ENCODE data around the gene RBKS.

Gene RBKS

DNA sequence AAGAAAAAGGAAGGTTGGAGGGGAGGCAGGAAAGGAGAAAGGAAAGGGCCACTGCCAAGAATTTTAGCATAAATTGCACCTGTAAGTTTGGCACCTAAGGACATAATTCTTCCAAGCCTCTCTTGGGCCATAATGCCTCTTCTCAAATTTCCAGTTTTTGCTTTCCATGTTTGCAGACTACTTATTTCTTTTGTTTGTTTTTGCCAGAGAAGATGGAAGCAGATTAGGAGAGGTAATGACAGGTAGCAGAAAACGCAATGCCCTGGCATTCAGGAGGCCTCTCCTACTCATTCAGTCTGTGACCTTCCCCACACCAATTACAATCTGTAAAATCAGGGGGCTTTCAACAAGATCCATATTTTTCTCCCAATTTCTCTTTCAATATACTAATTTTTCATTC is 61.9 kb downstream of the RBKS start:
- no peak for DNase-seq

DNA sequence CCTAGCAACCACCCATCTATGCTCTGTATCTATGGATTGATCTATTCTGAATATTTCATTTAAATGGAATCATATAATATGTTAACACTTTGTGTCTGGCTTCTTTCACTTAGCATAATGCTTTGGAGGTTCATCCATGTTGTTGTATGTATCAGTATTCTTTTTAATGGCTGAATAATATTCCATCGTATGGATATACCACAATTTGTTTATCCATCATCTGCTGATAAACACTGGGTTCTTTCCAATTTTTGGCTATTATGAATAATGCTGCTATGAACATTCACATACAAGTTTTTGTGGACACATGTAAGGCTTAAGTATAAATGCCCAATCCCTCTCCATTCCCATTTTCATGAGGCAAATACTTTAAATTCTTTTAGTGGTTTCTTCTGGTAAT is 65.8 kb downstream of the RBKS start:
- no peak for DNase-seq

DNA sequence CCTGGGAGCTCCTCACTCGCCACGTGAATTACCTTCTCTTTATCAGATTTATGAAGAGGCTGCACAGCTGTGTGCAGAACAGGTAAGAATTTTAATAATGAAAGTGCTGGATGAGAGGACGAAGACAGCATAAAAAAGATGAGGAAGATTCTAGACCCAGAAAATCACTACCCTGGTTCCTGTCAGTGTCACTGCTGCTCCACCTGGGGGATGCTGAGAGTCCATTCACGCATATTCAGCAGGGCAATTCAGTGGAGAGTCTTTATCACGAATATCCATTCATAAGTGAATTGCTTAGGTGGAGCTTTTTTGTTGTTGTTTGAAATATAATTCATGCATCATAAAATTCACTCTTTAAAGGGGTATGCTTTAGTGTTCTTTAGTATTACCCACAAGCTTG is 66.6 kb downstream of the RBKS start:
- no peak for DNase-seq

DNA sequence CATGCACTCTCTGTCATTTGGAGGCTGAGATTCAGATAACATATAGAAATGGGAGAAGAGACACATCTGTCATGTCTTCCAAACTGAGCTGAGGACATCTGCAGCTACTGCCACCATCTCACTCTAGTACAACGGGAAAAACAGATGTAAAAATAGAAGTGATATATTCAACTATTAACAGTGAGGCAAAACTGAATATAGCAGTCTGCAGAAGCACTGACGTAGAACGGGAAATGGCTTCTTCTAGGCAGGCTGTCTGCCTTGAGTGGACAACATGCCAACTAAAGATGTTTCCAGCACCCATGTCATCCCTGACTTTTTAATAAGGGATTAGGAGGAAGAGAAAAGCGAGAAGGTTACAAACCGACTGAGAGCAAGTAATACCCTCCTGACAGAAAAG is 67.1 kb downstream of the RBKS start:
- DNase-seq = no peak

DNA sequence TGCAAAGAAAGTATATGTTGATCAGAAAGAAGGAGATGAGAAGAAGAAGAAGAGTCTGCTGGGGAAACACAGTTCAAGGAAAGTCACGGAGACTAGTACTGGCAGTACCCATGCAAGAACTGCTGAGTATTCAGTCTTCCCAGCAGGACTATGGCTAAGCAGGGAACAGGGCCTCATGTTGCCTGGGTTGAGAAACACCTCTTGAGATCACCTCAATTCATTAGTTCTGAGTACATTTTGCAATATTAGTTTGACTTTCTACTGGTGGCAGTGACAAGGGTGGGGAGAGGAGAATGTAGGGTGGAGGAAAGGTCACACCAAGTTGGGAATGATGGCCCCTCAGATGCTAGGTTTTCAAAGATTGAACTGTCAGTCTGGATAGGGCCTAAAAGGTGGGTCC is 68.1 kb downstream of the RBKS start:
- DNase-seq = no peak

DNA sequence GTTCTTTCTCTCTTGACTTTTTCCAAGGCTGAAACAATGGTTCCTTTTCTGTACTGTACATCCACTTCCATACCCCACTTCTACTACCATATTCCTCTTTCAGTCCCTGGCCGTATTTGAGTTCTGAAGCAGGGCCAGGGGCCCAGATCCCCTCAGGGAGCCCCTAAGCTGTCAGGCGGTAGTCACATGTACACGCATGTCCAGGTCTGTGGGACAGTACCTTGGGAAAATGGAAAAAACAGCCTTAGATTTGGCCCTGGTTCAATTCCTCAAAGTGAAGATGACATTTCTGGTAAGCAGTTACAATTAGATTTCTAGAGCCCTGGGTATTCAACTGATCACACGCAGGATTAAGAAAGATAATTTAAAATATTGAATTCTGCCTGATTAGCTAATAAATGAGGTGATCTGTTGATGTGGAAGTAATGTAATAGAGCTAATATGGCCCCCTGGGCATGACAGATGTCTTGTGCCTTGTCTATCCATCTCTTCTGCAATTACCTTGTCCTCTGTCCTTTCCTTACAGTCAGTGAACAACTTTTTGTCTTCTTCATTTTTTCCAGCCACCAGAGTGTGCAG is 74.2 kb downstream of the RBKS start:
- no peak for DNase-seq

DNA sequence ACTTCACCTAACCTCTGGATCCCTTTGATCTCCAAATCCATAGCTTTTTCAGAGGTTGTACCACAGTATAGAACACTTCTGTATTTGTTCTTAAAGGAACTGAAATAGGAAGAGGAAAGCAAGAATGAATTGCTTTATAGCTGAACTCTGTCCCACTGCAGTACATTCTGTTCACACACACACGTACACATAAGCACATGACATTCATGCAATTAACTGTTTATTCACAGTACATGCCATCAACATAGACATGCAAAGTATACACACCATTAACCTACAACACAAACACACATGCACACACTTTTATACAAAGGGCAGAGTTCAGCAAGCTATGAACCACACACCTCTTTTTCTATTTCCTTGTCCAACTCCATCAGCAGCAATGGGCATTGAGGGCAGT is 75.4 kb downstream of the RBKS start:
- DNase-seq = no peak

DNA sequence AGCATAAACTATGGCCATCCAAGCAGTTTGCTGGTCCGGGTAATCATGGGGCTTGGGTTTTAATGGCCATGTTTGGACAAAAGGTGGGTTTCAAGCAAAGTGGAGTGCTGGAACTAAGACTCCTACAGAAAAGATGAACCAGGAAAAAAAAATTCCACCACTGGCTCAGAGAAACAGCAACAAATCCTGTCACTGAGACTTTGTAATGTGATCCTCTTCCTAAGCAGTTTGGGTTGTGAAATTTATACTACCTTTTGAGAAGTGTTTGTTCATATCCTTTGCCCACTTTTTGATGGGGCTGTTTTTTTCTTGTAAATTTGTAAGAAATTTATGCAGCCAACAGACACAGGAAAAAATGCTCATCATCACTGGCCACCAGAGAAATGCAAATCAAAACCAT is 78.4 kb downstream of the RBKS start:
- no peak for DNase-seq

DNA sequence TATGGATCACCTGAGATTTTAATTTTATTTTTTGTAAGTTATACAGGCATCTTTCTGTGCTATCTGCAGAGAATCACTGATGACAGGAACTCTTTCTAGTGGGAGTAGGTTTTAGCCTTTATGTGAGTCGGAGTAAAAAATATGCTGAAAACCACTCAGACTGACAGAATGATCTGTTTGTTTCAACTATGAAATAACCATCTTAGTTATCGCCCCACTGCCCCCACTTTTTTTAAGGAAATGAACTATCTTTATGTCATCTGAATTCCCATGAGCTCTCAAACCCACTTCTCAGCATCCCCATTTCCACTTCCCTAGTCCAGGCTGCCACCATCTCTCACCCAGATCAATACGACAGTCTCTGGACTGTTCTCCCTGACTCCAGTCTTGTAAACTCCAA is 79.7 kb downstream of the RBKS start:
- no peak for DNase-seq

DNA sequence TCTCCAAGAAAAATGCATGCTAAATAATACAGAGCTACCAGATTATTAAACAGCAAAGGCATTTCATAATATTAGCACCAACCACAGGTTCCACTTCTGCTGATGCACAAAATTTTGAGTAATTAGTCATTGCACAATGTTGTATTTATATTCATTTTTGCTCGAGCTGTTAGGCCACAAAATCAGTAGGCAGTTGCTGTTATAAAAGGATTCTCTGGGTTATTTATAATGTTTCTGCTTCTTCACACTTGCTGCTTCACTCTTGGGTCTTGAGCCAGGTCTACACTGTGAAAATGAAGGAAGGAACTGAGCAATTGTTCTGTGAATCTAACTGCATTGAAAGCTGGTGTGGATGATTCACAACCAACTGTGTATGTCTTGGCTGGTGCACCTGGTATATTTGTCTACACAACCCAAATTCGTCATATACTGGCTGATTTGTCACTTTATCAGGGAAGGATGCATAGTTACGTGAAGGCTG is 80.4 kb downstream of the RBKS start:
- DNase-seq = no peak

DNA sequence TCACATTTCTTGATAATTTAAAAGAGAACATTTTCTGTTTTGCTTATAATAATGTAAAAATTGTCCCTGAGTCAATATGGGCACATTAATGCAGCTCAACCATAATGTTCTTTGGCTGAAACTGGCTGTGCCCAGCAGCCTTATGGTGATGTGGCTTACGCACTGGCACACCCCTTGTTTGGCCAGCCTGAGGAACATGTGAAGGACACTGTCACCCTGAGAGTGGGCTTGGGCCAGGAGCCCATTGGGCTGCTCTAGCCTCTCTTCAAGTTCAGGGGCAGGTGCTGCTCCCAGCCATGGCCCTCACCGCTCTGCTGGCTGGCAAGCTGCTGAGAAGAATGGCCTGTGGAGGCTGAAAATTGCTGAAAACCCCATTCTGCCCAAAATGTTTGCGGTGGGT is 81.2 kb downstream of the RBKS start:
- no peak for DNase-seq

DNA sequence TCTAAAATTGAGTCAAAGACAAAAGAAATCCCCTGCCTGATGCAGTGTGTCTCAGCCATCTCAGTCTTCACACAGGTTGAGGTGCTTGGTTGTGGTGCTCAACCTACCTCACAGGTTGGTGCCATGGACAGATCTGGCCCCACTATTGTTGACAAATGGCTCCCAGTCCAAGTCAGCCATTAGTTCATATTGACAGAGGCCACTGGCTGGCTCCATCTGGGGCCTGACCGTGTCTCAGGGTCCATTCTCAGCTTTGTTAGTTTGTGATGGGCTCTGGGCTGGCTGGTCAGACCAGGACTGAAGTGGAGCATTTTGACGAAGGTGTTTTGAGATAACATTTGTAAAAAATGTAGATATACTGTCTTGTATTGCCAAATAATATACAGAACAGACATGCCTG is 81.8 kb downstream of the RBKS start:
- DNase-seq = no peak

DNA sequence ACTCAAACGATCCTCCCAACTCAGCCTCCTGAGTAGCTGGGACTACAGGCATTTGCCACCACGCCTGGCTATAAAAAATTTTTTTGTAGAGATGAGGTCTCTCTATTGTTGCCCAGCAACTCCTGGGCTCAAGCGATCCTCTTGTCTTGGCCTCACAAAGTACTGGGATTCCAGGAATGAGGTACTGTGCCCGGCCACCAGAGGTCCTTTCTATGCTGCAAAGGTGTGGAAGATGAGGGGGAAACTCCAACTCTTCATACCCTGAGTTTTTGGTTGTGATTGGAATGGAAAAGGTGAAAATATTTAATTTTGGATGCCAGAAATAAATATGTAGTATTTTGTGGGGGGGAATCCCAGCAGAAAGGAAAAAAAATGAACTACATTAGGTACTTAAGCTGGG is 82.7 kb downstream of the RBKS start:
- DNase-seq = no peak

DNA sequence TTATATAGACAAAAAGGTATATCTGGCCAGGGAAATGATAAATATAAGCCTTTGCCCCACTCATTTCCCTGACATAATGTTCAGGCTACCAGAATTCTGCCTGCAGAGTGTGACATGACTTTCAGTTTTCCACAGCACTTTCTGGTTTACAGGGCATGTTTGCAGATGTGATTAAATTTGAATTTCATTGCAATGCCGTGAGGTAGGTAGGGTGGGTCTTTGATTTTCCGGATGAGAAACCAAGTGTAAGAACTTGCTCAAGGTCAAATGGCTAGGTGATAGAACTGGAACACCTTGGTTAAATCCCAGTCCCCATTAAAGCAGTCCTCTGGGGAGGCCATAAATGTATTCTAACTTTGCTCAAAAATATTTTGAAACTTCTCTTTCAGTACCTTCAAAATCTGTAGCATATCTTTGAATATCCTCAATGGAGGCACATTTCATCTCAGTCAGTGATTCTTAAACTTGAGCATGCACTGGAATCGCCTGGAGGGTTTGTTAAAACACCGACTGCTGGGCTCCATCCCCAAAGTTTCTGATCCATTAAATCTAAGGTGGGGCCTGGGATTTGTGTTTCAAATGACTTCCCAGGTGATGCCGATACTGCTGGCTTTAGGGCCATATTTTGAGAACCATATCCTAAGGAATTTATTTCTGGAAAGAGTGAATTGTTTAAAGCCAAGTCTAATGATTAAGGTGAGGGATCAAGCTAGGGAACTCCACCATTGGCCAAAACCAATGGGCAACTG is 83.7 kb downstream of the RBKS start:
- DNase-seq = no peak

DNA sequence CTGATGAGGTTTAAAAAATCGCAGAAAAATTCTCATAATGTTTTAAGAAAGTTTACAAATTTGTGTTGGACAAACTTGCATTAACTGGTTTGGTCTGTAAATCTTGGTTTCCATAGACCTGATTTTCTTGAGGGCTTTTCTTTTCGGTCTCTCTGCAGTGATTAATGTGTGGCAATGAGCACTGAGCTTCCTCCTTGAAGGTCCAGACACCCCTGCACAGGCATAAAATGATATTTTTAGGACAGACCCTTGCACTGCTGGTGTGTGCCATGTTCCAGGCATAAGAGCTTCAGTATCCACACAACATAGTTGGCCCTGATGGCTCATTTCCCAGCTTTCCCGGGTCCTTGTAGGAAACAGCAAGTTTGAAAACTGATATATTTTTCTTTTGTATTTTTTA is 85.0 kb downstream of the RBKS start:
- no peak for DNase-seq

DNA sequence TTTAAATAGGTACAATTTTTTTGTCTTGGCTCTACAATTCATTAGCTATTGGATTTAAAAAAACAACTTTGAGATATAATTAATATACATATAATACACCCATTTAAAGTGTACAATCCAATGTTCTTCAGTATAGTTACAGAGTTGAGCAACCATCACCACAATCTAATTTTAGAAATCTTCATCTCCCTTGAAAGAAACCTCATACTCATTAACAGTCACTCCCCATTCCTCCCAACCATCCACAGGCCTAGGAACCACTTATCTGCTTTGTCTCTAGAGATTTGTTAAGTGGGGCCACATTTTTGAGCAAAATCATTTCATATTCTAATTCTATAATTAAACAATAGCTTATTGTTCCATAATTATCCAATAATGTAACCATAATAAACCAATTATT is 86.0 kb downstream of the RBKS start:
- DNase-seq = no peak

DNA sequence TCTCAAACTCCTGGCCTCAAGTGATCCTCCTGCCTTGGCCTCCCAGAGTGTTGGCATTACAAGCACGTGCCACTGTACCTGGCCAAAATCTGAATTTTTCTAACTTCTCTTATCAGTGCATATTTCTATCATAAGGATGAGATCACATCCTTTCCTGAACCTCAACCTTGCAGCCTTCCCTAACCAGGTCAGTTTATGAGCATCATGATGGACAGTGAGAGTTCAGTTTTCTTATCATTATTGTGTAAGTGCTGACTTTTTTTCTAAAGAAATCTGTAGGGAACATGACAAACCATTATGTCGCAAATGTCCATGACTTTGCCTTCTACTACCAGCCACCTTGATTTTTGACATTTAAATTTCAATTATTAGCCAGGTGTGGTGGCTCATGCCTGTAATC is 87.1 kb downstream of the RBKS start:
- no peak for DNase-seq

DNA sequence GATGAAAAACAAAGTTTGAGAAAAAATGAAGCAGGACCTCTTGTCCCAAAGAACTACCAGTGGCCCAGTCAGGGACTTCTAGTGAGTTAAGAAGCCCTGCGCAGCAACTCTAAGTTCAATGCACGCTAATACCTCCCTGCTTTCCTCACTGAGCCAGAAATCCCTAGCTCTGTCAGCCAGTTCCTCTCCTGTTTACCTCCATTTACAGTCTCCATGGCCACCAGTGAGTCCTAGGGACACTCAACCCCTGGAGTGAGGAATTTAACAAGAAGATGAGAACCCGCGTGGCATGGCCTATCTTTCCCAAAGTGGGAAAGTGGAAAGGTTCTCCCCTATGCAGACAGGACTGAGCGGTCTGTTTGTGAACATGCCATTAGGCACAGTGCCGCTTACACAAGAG is 87.6 kb downstream of the RBKS start:
- DNase-seq = no peak

DNA sequence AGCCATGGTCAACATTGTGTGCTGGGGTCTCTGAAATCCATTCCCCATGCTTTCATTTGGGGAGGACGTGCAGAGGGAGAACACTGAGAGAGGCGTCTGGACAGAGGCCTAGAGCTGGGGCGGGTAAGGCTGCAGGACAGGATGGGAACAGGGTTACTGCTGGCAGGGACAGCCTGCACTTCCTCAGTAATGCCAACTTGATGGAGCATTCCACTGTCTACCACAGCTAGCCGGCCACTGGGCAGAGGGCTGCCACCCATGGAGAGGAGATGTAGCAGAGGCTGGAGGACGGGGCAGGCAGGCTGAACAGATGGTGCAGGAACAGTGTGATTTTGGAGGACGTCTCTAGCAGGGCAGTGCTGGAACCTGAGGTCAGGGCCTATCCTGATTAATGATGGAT is 89.3 kb downstream of the RBKS start:
- no peak for DNase-seq

DNA sequence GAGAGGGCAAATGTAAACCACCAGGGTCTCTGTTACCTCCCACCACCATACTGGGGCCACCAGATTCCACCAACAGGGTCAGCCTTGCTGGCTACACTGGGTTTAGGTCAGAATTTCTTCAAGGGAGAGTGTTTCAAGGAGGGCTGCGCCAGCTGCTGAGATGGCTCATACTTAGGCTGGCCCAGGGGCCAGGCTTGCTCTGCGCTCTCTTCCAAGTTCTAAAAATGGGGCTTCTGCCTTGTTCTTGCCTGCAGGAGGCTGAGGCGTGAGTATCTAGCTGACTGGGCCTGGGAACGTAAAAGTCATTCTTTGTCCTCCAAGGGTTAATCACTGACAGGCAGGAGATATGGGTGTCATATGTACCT is 90.6 kb downstream of the RBKS start:
- no peak for DNase-seq

DNA sequence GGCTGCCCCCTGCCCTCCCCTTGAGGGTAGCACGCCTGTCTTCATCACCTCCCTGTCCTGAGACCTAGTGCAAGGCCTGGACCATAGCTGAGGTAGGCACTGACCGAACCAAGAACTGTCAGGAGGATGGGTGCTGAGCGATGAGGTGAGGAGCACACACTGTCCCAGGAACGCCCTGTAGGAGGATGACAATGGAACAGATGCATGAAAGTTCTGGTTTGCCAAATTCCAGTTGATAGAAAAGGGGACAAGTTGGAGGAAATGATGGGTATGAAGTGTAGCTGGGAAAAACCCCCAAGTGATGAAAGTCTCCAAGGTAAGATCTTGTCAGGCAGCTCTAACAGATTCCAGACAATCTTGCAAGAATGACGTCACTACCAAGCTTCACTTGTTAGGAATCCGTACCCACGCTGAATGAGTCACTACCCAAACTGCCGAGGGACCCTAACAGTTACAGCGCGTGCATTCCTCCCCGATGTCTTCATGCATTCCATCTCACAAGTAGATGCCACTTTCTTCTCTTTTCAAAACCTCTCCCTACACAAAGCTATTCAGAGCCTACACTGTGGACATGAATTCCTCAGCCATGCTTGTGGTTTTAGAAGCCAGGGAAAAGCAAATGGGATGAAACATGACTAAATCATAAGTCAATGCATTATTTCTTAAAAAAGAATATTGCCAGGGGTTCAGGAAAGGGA is 91.1 kb downstream of the RBKS start:
- no peak for DNase-seq

DNA sequence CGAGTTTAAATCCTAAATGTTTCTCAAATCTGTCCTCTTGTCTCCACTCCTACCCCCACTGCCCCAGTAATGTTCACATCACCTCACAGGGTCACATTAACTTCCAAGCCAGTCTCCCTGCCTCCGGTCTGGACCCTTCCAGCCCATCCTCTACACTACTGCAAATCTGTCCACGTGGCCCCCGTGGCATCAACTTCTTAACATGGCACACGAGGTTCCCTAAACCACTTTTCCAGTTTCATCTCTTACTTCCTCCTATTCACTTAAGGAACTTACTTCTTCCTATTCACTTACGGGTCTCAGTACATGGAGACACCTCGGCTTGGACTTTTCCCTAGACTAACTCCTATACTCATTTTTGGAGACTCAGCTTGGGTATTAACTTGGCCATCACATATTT is 91.7 kb downstream of the RBKS start:
- no peak for DNase-seq

DNA sequence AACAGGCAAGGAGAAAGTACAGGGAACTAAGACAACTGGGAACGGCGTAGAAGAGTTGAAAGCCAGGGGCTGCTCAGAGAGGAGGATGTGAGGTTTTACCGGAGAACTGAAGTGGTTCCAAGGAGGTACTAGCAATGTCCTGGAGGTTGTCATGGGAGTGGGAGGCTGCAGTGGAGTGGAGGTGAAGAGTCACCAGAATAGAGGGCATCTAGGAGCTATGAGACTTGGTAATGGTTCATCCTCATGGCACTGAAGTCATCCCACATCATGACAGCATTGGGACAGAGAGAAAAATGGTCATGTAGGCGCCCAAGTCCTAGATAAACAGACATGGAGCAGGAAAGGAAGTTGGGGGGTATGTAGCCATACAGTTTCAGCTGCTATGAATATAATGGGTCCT is 92.3 kb downstream of the RBKS start:
- no peak for DNase-seq

Data from NCI-H2081 treated with DMSO at 0.1 percent for 48 hours (cell line).